NCI-H69 (cell line): ENCODE results near the gene NUB1.

ENCODE experiments used
- DNase-seq: peaks from one replicate; lab custom pipeline; 2025; lab: John Stamatoyannopoulos, UW

The NUB1 gene

GRCh38 chr7:151378496-151379192 is 37.0 kb downstream of the NUB1 start:
- DNase-seq = no peak

GRCh38 chr7:151379193-151379520 is 37.5 kb downstream of the NUB1 start:
- no peak for DNase-seq

- DNase-seq = no peak
Observed at GRCh38 chr7:151379534-151380198, 38.1 kb downstream of the NUB1 start.

GRCh38 chr7:151380199-151381097 is 38.8 kb downstream of the NUB1 start:
- no peak for DNase-seq

- DNase-seq = no peak
Observed at GRCh38 chr7:151381098-151381347, 39.4 kb downstream of the NUB1 start.

GRCh38 chr7:151381348-151382078 is 39.9 kb downstream of the NUB1 start:
- peak; percentile 79 for DNase-seq

- peak; percentile 69 for DNase-seq
Observed at GRCh38 chr7:151382079-151382885, 40.7 kb downstream of the NUB1 start.

- DNase-seq = peak; percentile 43
Observed at GRCh38 chr7:151383638-151384351, 42.2 kb downstream of the NUB1 start.

- no peak for DNase-seq
Observed at GRCh38 chr7:151384352-151384697, 42.7 kb downstream of the NUB1 start.

- no peak for DNase-seq
Observed at GRCh38 chr7:151384776-151385625, 43.4 kb downstream of the NUB1 start.

GRCh38 chr7:151385626-151386300 is 44.2 kb downstream of the NUB1 start:
- no peak for DNase-seq

- DNase-seq = peak; percentile 31
Observed at GRCh38 chr7:151386301-151387160, 44.9 kb downstream of the NUB1 start.

GRCh38 chr7:151387161-151388006 is 45.8 kb downstream of the NUB1 start:
- no peak for DNase-seq

GRCh38 chr7:151388007-151388297 is 46.3 kb downstream of the NUB1 start:
- no peak for DNase-seq

GRCh38 chr7:151388430-151388829 is 46.8 kb downstream of the NUB1 start:
- no peak for DNase-seq

GRCh38 chr7:151389096-151389767 is 47.6 kb downstream of the NUB1 start:
- DNase-seq = no peak
